ENCODE measurements around the gene SEPTIN5.
A peak's percentile ranks its signal among the peaks of the same experiment; 100 is the strongest.

The SEPTIN5 gene

GRCh38 chr22:19763458-19764298 is 49.4 kb downstream of the SEPTIN5 start:
- no peak for DNase-seq

- no peak for DNase-seq
These were observed 49.9 kb downstream of the SEPTIN5 start for GRCh38 chr22:19764299-19764593.

- DNase-seq, result no peak
These were observed 50.6 kb downstream of the SEPTIN5 start for GRCh38 chr22:19764636-19765476.

- DNase-seq, result no peak
These were observed 51.4 kb downstream of the SEPTIN5 start for GRCh38 chr22:19765477-19766239.

- DNase-seq, result no peak
These were observed 51.9 kb downstream of the SEPTIN5 start for GRCh38 chr22:19766240-19766510.

- DNase-seq, result peak; percentile 70
These were observed 52.5 kb downstream of the SEPTIN5 start for GRCh38 chr22:19766511-19767426.

- DNase-seq, result no peak
These were observed 53.4 kb downstream of the SEPTIN5 start for GRCh38 chr22:19767427-19768341.

- no peak for DNase-seq
These were observed 55.1 kb downstream of the SEPTIN5 start for GRCh38 chr22:19769393-19769715.

GRCh38 chr22:19770349-19771220 is 56.3 kb downstream of the SEPTIN5 start:
- DNase-seq, result no peak

GRCh38 chr22:19772422-19772672 is 58.0 kb downstream of the SEPTIN5 start:
- DNase-seq, result no peak

Measured in 8988T (cell line).